HL-60 (cell line): ENCODE measurements around the gene PLEKHG4B.

Source experiments
- CTCF ChIP-seq: IDR thresholded peaks from one replicate; pipeline ENCODE4 v1.5.1; 2011; ENCODE audit warnings: low read length, control low read depth, inconsistent platforms; ENCODE audit not compliant: insufficient read depth
- GABPA ChIP-seq: IDR thresholded peaks from 2 replicates; pipeline ENCODE4 v1.6.1; 2012; ENCODE audit warnings: low read depth
- POLR2AphosphoS5 ChIP-seq: IDR thresholded peaks from 2 replicates; pipeline ENCODE4 v1.6.1; 2012; ENCODE audit warnings: low read depth
- REST ChIP-seq: IDR thresholded peaks from 2 replicates; pipeline ENCODE4 v1.6.1; 2012; ENCODE audit warnings: low read depth; ENCODE audit not compliant: insufficient replicate concordance

- TF ChIP-seq CTCF: no peak
- TF ChIP-seq REST: no peak
- TF ChIP-seq GABPA: no peak
- no peak for TF ChIP-seq POLR2AphosphoS5
Observed at GRCh38 chr5:111171-111570, 19.2 kb downstream of the PLEKHG4B start.
